GM19455 (cell line): ENCODE results near the gene REX1BD.
"Not testable (repeated sequence)": the region's sequence is repeated elsewhere in the genome, so short reads cannot be mapped to it uniquely, and the experiment has no call there.

Experiments used
- ATAC-seq: cut with Tn5 transposase; IDR thresholded peaks from one replicate; pipeline ENCODE4 v1.9.1; 2021; ENCODE audit not compliant: unreplicated experiment

REX1BD gene

GRCh38 chr19:18588611-18589379, at the start of gene REX1BD:
Gene REX1BD, plus strand, starts transcription at chr19:18588798. Its CDS starts 4 bp downstream, at chr19:18588802.
- peak; percentile 69 for ATAC-seq

DNA sequence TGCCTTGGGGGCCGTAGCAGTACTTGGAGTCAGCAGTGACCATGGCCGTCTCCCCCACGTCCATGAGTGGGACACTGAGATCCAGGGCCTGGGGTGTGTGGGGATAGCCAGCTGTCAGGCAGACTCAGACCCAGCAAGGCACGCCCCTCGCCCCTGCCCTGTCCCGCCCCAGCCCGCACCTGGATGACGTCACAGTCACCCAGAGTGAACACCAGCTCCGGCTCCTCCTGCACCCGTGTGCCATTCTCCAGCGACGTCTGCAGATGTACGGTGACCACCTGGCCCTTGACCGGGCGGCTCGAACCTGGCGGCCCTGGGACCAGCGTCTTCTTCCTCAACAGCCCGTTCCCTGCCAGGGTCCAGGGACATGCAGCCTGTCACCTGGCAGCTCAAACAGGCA, 49.2 kb upstream of the REX1BD start:
- no peak for ATAC-seq

DNA sequence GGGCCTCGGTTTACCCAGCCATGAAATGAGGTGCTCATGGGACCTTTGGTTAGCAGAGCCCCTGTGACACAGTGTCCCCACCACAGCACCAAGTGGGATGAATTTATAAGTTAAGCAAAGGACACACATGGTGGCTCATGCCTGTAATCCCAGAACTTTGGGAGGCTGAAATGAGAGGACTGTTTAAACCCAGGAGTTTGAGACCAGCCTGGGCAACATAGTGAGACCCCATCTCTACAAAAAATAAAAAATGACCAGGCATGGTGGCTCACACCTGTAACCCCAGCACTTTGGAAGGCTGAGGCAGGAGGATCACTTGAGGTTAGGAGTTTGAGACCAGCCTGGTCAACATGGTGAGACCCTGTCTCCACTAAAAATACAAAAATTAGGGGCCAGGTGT, 48.4 kb upstream of the REX1BD start:
- not testable (repeated sequence) for ATAC-seq

DNA sequence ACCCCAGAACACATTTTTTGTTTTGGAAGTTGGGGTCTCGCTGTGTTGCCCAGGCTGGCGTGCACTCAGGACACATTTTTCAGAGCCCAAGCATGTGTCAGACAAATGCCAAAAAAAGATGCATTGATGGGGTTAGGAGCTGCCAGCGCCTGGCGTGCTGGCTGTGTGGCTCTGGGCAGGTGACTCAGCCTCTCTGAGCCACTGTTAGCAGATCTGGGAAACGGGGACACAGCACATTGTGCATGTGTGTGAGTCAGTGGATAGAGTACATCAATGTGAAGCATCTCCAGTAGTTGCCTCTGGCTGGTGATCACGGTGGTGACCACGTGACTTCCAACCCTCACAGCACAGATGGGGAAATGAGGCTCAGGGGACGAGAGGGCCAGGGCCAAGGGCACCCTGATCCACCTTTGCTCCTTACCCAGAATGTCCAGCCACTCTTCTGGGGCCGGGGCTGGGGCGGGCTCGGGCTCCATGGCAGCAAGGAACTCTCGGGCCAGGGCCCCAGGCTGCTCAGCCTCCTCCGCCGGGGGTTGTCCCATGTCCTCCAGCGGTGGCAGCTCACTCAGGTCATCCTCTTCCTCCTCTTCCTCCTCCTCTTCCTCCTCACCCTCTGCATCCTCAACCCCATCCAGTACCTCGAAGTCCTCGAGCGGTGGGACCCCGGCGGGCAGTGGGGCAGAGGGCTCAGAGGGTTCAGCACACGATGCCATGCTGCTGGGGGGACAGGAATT, 47.2 kb upstream of the REX1BD start:
- no peak for ATAC-seq

DNA sequence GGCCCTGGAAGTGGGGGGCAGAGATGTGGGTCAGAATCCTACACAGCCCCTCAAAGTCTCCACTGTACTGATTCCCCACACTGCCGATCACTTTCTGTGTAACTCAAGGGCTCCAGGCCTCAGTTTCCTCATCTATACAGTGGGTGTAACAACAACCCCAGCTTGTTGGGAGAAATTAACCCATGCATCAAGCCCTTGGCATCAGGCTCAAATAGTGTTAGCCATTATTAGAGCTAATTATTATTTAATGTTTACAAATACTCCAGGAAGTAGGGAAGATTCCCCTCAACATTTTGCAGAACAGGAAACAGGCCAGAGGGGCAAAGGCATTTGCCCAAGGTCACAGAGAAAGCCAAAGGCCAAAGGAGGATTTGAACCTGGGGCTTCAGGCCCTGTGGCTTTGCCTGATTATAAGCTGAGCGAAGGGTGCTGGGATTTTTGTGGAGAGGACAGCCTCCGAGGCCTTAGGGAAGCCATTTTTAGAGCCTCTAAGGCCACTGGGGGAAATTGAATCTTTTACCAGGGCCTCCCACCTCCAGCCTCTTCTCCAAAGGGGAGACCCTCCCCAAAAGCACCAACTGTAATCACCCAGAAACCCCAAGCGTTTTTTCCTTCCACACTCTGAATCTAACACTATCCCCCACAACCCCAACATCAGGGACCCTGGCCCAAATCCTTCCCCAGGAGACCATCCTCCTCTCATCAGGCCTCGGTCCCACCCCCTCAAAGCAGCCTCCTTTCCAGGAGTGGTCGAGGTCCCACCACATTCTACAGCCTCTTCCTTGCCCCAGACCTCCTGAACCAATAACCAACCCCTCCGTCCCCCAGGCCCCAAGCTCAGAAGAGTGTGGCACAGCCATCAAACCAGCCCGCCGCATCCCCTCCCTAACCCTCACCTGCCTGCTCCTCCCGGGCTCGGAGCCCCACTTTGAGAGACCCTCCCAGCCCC, 46.3 kb upstream of the REX1BD start:
- no peak for ATAC-seq

- peak; percentile 87 for ATAC-seq
These were observed 45.4 kb upstream of the REX1BD start, which contains the start of gene FKBP8 for GRCh38 chr19:18542941-18543813. Gene FKBP8, minus strand, starts transcription at chr19:18543573. Its CDS starts 1,603 bp downstream, at chr19:18541970.

GRCh38 chr19:18543814-18544475, 44.7 kb upstream of the REX1BD start:
- peak; percentile 49 for ATAC-seq

DNA sequence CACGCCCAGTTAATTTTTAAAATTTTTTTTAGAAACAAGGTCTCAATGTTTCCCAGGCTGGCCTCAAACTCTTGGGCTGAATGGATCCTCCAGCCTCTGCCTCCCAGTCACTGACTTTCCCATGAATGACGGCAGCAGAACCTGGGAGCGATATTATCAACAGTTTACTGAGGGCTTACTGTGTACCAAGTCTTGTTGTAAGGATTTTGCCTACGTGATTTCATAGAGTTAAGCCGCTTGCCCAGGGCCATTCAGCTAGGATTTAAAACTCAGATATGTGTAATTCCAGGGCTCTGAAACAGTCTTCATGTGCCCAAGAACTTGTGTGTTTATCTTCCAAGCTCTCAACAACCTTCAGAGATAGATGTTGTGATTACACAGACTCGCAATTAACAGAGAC, 37.0 kb upstream of the REX1BD start:
- ATAC-seq, result no peak

GRCh38 chr19:18557411-18558201, 31.0 kb upstream of the REX1BD start, which contains the start of gene KXD1:
Gene KXD1, plus strand, starts transcription at chr19:18557870. Its CDS starts 4,187 bp downstream, at chr19:18562057.
- peak; percentile 80 for ATAC-seq

- peak; percentile 14 for ATAC-seq
These were observed 30.4 kb upstream of the REX1BD start for GRCh38 chr19:18558202-18558555.

DNA sequence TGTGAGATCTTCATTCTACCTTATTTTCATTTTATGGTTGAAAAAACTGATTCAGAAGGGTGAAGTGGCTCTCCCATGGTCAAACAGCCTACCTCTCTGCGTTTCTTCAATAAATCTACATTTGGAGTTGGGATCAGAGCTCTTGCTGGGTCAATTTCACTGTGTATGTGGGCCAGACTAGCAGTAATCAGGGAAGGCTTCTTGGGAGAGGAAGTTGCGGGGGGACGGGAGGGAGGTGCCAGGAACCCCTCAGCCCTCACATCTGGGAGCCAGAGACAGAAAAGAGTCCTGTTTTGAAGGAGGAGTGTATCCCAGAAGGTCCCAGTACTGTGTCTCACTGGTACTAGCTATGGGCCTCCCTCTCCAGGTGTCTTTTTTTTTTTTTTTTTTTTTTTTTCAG, 30.0 kb upstream of the REX1BD start:
- no peak for ATAC-seq

DNA sequence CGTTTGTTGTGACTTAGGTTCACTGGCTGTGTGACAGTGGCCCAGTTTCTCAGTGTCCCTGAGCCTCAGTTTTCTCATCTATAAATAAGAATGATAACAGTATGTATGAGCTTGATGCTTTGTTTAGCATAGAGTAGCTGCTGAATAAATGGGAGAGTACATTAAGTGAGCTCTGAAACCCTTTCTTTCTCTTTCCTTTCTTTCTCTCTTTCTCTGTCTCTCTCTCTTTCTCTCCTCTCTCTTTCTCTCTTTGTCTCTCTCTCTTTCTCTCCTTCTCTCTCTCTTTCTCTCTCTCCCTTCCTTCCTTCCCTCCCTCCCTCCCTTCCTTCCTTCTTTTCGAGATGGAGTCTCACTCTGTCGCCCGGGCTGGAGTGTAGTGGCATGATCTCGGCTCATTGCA, 28.9 kb upstream of the REX1BD start:
- ATAC-seq, result no peak

- no peak for ATAC-seq
These were observed 26.5 kb upstream of the REX1BD start for GRCh38 chr19:18562086-18562485.

DNA sequence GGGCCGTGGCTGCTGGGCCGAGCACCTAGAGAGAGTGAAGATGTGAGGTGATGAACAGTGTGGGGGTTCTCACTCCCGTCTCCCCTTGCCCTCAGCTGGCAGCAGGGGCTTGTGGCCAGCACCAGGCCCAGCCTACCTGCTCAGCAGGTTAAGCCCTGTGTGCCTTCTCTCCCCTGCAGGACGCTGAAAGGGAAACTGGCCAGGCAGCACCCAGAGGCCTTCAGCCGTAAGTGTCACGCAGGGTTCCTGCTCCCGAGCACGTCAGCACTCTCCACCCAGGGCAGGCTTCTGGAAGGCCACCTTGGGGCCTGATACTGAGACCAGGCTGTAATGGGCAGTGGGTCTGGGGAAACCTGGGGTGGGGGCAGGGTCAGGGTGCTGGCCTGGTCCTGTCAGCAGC, 21.6 kb upstream of the REX1BD start:
- ATAC-seq, result no peak

GRCh38 chr19:18568367-18568766, 20.2 kb upstream of the REX1BD start:
- no peak for ATAC-seq

GRCh38 chr19:18571564-18572344, 16.8 kb upstream of the REX1BD start, which contains the start of gene UBA52:
Gene UBA52, plus strand, starts transcription at chr19:18571857. Its CDS starts 1,444 bp downstream, at chr19:18573301.
- ATAC-seq, result peak; percentile 77

GRCh38 chr19:18574691-18575291, 13.8 kb upstream of the REX1BD start:
- ATAC-seq, result no peak
